HG03045 (cell line): ENCODE data around the gene MOB4.
A peak's percentile ranks its signal among the peaks of the same experiment; 100 is the strongest.
"Not testable (repeated sequence)": the region's sequence is repeated elsewhere in the genome, so short reads cannot be mapped to it uniquely, and the experiment has no call there.

Experiments
- ATAC-seq: cut with Tn5 transposase; IDR thresholded peaks from one replicate; pipeline ENCODE4 v1.9.1; 2021; ENCODE audit warnings: mild to moderate bottlenecking, moderate library complexity; ENCODE audit not compliant: unreplicated experiment

The MOB4 gene

GRCh38 chr2:197515739-197516392 lies at the start of gene MOB4:
MOB4 (plus strand) TSS chr2:197516066; CDS start chr2:197516087, 21 bp downstream.
- peak; percentile 92 for ATAC-seq

- ATAC-seq = no peak
Observed at GRCh38 chr2:197472166-197472565, 43.7 kb upstream of the MOB4 start.

- ATAC-seq = no peak
Observed at GRCh38 chr2:197477797-197478196, 38.1 kb upstream of the MOB4 start.

- no peak for ATAC-seq
Observed at GRCh38 chr2:197480165-197481036, 35.5 kb upstream of the MOB4 start.

- ATAC-seq = not testable (repeated sequence)
Observed at GRCh38 chr2:197484248-197484647, 31.6 kb upstream of the MOB4 start.

GRCh38 chr2:197486175-197486574 lies 29.7 kb upstream of the MOB4 start:
- no peak for ATAC-seq

- no peak for ATAC-seq
Observed at GRCh38 chr2:197487385-197487784, 28.5 kb upstream of the MOB4 start.

GRCh38 chr2:197495433-197496134 lies 20.3 kb upstream of the MOB4 start:
- no peak for ATAC-seq

GRCh38 chr2:197496695-197497094 lies 19.2 kb upstream of the MOB4 start:
- ATAC-seq = no peak

GRCh38 chr2:197497326-197497725 lies 18.5 kb upstream of the MOB4 start:
- no peak for ATAC-seq

GRCh38 chr2:197498235-197498936 lies 17.5 kb upstream of the MOB4 start:
- ATAC-seq = no peak

GRCh38 chr2:197498937-197499593 lies 16.8 kb upstream of the MOB4 start:
- peak; percentile 19 for ATAC-seq

- peak; percentile 84 for ATAC-seq
Observed at GRCh38 chr2:197499594-197500502, 16.0 kb upstream of the MOB4 start, which contains the start of the genes HSPD1 and HSPE1. HSPD1 (minus strand) TSS chr2:197499840; CDS start chr2:197498848, 992 bp downstream. HSPE1 (plus strand) TSS chr2:197500379; CDS start chr2:197500437, 58 bp downstream.

- ATAC-seq = peak; percentile 8
Observed at GRCh38 chr2:197500503-197501131, 15.2 kb upstream of the MOB4 start.

- no peak for ATAC-seq
Observed at GRCh38 chr2:197502201-197502600, 13.7 kb upstream of the MOB4 start.

- no peak for ATAC-seq
Observed at GRCh38 chr2:197502685-197503084, 13.2 kb upstream of the MOB4 start.

- ATAC-seq = no peak
Observed at GRCh38 chr2:197504000-197504399, 11.9 kb upstream of the MOB4 start.

GRCh38 chr2:197504512-197504911 lies 11.4 kb upstream of the MOB4 start:
- ATAC-seq = no peak

- ATAC-seq = no peak
Observed at GRCh38 chr2:197506658-197507057, 9.2 kb upstream of the MOB4 start.
